Activated naive CD4-positive, alpha-beta T cell treated with anti-CD3 and anti-CD28 coated beads for 36 hours (primary cell): Measurements from ENCODE around the gene MADD. TPM values are rescaled to one million over a fixed set of nuclear protein-coding genes. Genes with fewer than 3 reads are reported as not detected.

ENCODE experiments used
- CTCF ChIA-PET: fragments of 350-600 bp; sonication (Branson Sonifier 250); formaldehyde crosslinking; loops from one replicate; lab custom pipeline; 2021; ENCODE audit warnings: antibody characterized with exemption; lab: Charles Lee
- DNase-seq: peaks from one replicate; pipeline ENCODE4 v3.0.0-alpha.2; 2020
- H3K27ac Mint-ChIP-seq: one replicate; pipeline ENCODE4 v1.8.0; 2021; ENCODE audit warnings: mild to moderate bottlenecking, mixed read lengths
- H3K27me3 Mint-ChIP-seq: one replicate; pipeline ENCODE4 v1.8.0; 2021; ENCODE audit warnings: low read depth, mixed read lengths
- H3K36me3 Mint-ChIP-seq: one replicate; pipeline ENCODE4 v1.8.0; 2021; ENCODE audit warnings: low read depth, mixed read lengths
- H3K4me1 Mint-ChIP-seq: one replicate; pipeline ENCODE4 v1.8.0; 2021; ENCODE audit warnings: low read depth, mixed read lengths
- H3K4me3 Mint-ChIP-seq: one replicate; pipeline ENCODE4 v1.8.0; 2021; ENCODE audit warnings: mild to moderate bottlenecking, moderate library complexity, mixed read lengths
- H3K9me3 Mint-ChIP-seq: one replicate; pipeline ENCODE4 v1.8.0; 2021; ENCODE audit warnings: mixed read lengths
- intact Hi-C: fragments of 100-400 bp; cut with micrococcal nuclease; formaldehyde crosslinking; loops from one replicate; pipeline ENCODE4 v1.15.1; 2023
- total RNA-seq, 2 experiments: library from RNA; stranded (reverse); gene quantifications; one replicate each; pipeline ENCODE4 v1.2.3, GENCODE V29; 2021

MADD gene
- total RNA-seq, 2 experiments from 2014 or later: 49.9 to 52.2 TPM

DNA sequence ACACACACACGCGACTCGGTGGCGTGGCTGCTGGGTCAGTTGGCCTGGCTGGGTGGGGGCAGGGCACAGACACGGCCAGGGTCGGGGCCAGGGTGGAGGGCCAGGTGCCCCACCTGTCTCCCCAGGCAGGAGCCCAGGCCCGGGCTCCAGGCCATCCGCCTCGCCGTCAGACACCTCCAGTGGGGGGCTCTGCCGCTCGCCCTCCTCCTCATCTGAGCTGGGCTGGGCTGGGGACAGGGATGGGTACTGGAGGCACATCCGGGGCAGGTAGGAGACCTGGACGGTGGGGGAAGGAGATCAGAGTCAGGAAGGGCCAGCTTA, 88.8 kb downstream of the MADD start:
- Mint-ChIP-seq H3K27me3 (no peaks in the 10 kb centered on the region), H3K27ac (no peak overlapping the region), H3K4me3 (no peak overlapping the region), H3K4me1 (peaks cover 17% of the 10 kb centered on the region), H3K36me3 (no peaks in the 10 kb centered on the region), H3K9me3 (no peaks in the 10 kb centered on the region)
- CTCF ChIA-PET: no interaction called here
- intact Hi-C loops: no loop called here
- DNase-seq: no peak

DNA sequence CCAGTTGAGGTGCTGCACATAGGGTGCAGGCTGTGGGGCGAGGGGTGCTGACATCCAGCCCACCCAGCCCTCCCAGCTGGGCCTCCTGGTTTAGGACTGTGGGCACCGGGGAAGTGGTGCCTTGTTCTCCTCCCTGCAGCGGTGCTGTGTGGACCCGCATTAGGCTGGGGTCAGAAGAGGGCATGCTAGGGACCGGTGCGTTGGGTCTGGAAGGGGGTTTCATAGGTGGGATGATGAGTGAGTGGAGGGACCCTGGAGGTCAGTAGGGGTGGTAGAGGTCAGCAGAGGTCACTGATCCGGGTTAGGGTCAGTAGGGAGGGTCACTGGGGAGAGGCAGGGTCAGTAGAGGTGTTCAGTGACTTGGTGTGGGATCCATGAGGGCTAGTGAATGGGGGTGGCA, 89.2 kb downstream of the MADD start:
- H3K27ac Mint-ChIP-seq: no peak overlapping the region
- intact Hi-C loops: no loop called here
- no peak overlapping the region for H3K4me3 Mint-ChIP-seq
- no peaks in the 10 kb centered on the region for H3K27me3 Mint-ChIP-seq
- DNase-seq: no peak
- H3K4me1 Mint-ChIP-seq: peaks cover 17% of the 10 kb centered on the region
- CTCF ChIA-PET: interaction anchor here (0.7 to 1.9 kb wide), 2 partner anchors 15 to 120 kb away, joined by 3 to 15 read pairs; no protein-coding TSS in a partner anchor
- no peaks in the 10 kb centered on the region for H3K36me3 Mint-ChIP-seq
- no peaks in the 10 kb centered on the region for H3K9me3 Mint-ChIP-seq

- peak; percentile 18 for DNase-seq
- Mint-ChIP-seq H3K4me3 (no peak overlapping the region), H3K27ac (no peak overlapping the region), H3K27me3 (no peaks in the 10 kb centered on the region), H3K9me3 (no peaks in the 10 kb centered on the region), H3K4me1 (peaks cover 17% of the 10 kb centered on the region), H3K36me3 (no peaks in the 10 kb centered on the region)
- CTCF ChIA-PET: interaction anchor here (0.7 to 1.9 kb wide), 2 partner anchors 14 to 119 kb away, joined by 3 to 15 read pairs; no protein-coding TSS in a partner anchor
- intact Hi-C loops: no loop called here
Measured at GRCh38 chr11:47359586-47359985, 89.7 kb downstream of the MADD start.

DNA sequence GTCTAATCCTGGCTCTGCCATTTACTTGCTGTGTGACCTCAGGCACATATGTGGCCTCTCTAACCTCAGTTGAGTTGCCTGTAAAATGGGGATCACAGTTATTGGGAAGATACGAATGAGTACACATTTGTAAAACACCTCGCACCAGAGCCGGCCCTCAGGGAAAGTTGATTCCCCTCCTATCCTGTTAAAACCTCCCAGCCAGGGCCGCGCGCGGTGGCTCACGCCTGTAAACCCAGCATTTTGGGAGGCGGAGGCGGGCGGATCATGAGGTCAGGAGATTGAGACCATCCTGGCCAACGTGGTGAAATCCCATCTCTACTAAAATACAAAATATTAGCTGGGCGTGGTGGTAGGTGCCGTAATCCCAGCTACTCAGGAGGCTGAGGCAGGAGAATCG, 90.4 kb downstream of the MADD start:
- DNase-seq: no peak
- H3K27me3 Mint-ChIP-seq: no peaks in the 10 kb centered on the region
- H3K4me3 Mint-ChIP-seq: no peak overlapping the region
- no peak overlapping the region for H3K27ac Mint-ChIP-seq
- intact Hi-C loops: no loop called here
- CTCF ChIA-PET: interaction anchor here (1.9 kb wide), 1 partner anchor 14 kb away, joined by 15 read pairs; no protein-coding TSS in a partner anchor
- H3K4me1 Mint-ChIP-seq: peaks cover 17% of the 10 kb centered on the region
- no peaks in the 10 kb centered on the region for H3K9me3 Mint-ChIP-seq
- H3K36me3 Mint-ChIP-seq: no peaks in the 10 kb centered on the region

DNA sequence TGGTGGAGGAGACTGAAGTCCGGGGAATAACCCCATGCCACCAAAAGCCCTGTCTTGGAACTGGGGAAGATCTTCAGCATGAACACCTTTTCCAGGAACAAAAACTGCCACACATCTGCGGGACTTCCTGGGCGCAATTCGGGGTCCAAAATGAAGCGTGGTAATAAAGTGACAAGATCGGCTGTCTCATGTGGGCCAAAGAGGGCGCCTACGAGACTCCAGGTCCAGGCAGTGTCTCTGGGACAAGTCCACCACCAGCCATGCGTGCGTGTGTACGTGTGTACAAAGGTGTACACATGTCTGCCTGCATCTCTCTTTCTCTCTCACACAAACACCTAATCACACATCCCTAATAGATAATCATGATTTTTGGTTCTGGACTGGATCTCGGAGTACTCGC, 91.5 kb downstream of the MADD start:
- H3K27ac Mint-ChIP-seq: no peak overlapping the region

DNA sequence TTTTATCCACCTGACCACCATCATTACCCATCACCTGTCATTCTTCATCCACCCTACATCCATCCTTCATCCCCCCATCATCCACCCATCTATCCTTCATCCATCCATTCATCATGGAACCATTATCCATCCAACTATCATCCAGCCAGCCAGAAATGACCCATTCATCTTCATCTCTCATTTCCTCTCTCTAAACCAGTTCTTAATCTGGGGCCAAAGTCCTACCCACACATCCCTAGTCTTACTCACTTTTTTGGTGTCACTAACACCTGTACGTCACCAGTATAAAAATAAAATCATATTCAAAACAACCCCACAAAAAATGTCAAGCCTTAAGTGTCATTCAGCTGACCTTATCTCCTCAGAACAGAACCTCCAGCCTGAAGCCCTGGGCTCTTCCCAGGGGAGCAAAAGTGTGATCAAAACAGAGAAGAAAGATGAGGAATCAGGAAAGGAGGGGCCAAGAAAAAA, 96.1 kb downstream of the MADD start:
- H3K36me3 Mint-ChIP-seq: no peaks in the 10 kb centered on the region
- no peaks in the 10 kb centered on the region for H3K27me3 Mint-ChIP-seq
- H3K4me1 Mint-ChIP-seq: peaks cover 17% of the 10 kb centered on the region
- no peak overlapping the region for H3K27ac Mint-ChIP-seq
- H3K4me3 Mint-ChIP-seq: no peak overlapping the region
- CTCF ChIA-PET: no interaction called here
- intact Hi-C loops: no loop called here
- DNase-seq: no peak
- H3K9me3 Mint-ChIP-seq: no peaks in the 10 kb centered on the region

More for the DNA sequence above, 91.5 kb downstream of the MADD start:
- Mint-ChIP-seq H3K36me3 (no peaks in the 10 kb centered on the region), H3K4me1 (peaks cover 17% of the 10 kb centered on the region), H3K4me3 (no peak overlapping the region), H3K27me3 (no peaks in the 10 kb centered on the region), H3K9me3 (no peaks in the 10 kb centered on the region)
- DNase-seq: no peak
- CTCF ChIA-PET: no interaction called here
- intact Hi-C loops: no loop called here

GRCh38 chr11:47369676-47370075, 99.7 kb downstream of the MADD start:
- H3K36me3 Mint-ChIP-seq: no peaks in the 10 kb centered on the region
- no peaks in the 10 kb centered on the region for H3K9me3 Mint-ChIP-seq
- H3K4me1 Mint-ChIP-seq: peaks cover 25% of the 10 kb centered on the region
- no peaks in the 10 kb centered on the region for H3K27me3 Mint-ChIP-seq
- CTCF ChIA-PET: interaction anchor here (0.6 to 7.1 kb wide), 3 partner anchors 40 to 126 kb away, joined by 3 to 99 read pairs (median 4); partner anchors contain the start of gene SLC39A13
- no peak overlapping the region for H3K27ac Mint-ChIP-seq
- intact Hi-C loops: no loop called here
- H3K4me3 Mint-ChIP-seq: no peak overlapping the region
- peak; percentile 31 for DNase-seq

GRCh38 chr11:47372422-47372821, 102.5 kb downstream of the MADD start:
- CTCF ChIA-PET: interaction anchor here (0.8 to 7.1 kb wide), 5 partner anchors 8 to 82 kb away, joined by 4 to 99 read pairs (median 15); partner anchors contain the start of gene SLC39A13
- H3K9me3 Mint-ChIP-seq: no peaks in the 10 kb centered on the region
- H3K4me1 Mint-ChIP-seq: peaks cover 27% of the 10 kb centered on the region
- DNase-seq: no peak
- H3K27ac Mint-ChIP-seq: no peak overlapping the region
- no peak overlapping the region for H3K4me3 Mint-ChIP-seq
- H3K27me3 Mint-ChIP-seq: no peaks in the 10 kb centered on the region
- intact Hi-C loops: no loop called here
- H3K36me3 Mint-ChIP-seq: no peaks in the 10 kb centered on the region

DNA sequence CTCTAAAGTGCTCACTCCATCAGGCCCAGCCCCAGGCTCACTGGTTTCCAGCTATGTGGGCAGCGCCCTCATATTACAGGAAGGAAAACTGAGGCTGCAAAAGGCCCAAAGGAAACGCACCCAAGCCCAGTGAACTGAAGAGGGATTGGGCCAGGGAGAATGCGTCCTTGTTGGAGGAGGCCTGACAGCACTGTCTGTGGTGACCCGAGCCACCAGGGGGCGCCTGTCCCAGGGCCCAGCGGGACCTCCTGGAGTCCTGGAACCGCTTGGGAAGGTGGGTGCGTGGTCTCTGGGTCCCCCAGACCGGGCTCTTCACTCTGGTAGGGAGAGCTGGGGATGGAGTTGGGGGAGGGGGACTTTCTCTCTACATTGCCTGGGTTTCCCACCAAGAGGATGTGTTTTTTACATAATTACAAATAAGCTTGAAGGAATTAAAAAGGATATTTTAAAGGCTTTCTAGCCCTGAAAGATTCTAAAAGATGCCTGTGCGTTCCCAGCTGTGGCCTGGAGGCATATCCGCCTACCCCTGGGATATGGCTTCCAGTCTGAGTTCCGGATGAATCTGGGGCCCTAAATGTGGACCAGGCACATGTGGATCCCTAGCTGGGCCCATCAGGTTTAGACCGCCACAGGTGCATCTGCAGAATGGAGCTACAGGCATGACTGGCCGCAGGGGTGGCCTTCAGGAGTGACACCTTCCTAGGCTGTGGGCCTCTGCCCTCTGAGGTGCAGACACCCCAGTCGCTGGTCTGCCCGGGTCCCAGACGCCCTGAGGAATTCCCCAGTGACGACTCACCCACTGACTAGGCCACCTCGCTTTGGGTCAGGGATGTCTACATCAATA, 104.2 kb downstream of the MADD start:
- H3K4me1 Mint-ChIP-seq: peaks cover 23% of the 10 kb centered on the region
- CTCF ChIA-PET: interaction anchor here (0.6 to 7.1 kb wide), 45 partner anchors 9 to 482 kb away, joined by 3 to 99 read pairs (median 4); partner anchors contain the start of genes ACP2, CSTPP1, PSMC3 and RAPSN
- H3K4me3 Mint-ChIP-seq: no peak overlapping the region
- intact Hi-C loops: loop anchor here (1.0 kb wide), 5 partner anchors 34 to 736 kb away; partner anchors contain the start of gene SLC39A13
- no peak overlapping the region for H3K27ac Mint-ChIP-seq
- no peaks in the 10 kb centered on the region for H3K36me3 Mint-ChIP-seq
- H3K9me3 Mint-ChIP-seq: no peaks in the 10 kb centered on the region
- H3K27me3 Mint-ChIP-seq: no peaks in the 10 kb centered on the region
- DNase-seq: peak; percentile 89

DNA sequence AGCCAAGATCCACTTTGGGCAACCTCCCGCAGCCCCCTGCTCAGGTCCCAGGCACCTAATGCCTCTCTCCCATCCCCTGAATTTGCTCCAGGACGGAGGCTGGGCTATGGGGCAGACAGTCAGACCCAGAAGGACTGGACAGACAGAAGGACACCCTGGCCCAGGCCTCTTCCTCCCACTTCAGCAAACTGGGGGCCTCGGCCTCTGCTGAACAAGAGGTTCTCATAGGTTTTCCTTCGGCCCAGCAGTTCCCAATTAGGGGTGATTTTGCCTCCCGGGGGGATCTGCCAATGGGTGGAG, 104.7 kb downstream of the MADD start:
- Mint-ChIP-seq H3K4me1 (peaks cover 17% of the 10 kb centered on the region), H3K36me3 (no peaks in the 10 kb centered on the region), H3K4me3 (no peak overlapping the region), H3K27me3 (no peaks in the 10 kb centered on the region), H3K27ac (no peak overlapping the region), H3K9me3 (no peaks in the 10 kb centered on the region)
- CTCF ChIA-PET: interaction anchor here (0.6 to 7.1 kb wide), 36 partner anchors 10 to 482 kb away, joined by 3 to 99 read pairs (median 4); partner anchors contain the start of genes ACP2, CSTPP1, PSMC3 and RAPSN
- intact Hi-C loops: loop anchor here (1.0 kb wide), 5 partner anchors 34 to 736 kb away; partner anchors contain the start of gene SLC39A13
- no peak for DNase-seq

DNA sequence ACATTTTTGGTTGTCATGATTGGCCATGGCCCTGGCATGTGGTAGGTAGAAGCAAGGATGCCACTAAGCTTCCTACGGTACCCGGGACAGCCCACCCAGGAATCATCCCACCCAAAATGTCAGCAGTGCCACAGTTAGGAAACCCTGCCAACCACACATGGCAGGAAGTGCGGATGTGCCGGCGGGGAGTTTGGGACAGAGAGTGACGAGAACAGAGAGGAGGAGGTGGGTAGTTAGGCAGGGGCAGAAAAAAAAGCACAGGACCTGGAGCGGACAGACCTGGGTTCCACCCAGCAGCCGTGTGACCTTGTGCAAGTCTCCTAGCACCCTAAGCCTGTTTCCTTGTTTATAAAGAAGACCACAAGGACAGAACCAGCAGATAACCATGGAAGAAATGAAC, 105.1 kb downstream of the MADD start:
- CTCF ChIA-PET: interaction anchor here (0.9 to 7.1 kb wide), 14 partner anchors 14 to 478 kb away, joined by 3 to 99 read pairs (median 6); partner anchors contain the start of genes ACP2 and SLC39A13
- peaks cover 14% of the 10 kb centered on the region for H3K4me1 Mint-ChIP-seq
- no peaks in the 10 kb centered on the region for H3K9me3 Mint-ChIP-seq
- no peaks in the 10 kb centered on the region for H3K27me3 Mint-ChIP-seq
- DNase-seq: no peak
- no peaks in the 10 kb centered on the region for H3K36me3 Mint-ChIP-seq
- no peak overlapping the region for H3K27ac Mint-ChIP-seq
- no peak overlapping the region for H3K4me3 Mint-ChIP-seq
- intact Hi-C loops: no loop called here

DNA sequence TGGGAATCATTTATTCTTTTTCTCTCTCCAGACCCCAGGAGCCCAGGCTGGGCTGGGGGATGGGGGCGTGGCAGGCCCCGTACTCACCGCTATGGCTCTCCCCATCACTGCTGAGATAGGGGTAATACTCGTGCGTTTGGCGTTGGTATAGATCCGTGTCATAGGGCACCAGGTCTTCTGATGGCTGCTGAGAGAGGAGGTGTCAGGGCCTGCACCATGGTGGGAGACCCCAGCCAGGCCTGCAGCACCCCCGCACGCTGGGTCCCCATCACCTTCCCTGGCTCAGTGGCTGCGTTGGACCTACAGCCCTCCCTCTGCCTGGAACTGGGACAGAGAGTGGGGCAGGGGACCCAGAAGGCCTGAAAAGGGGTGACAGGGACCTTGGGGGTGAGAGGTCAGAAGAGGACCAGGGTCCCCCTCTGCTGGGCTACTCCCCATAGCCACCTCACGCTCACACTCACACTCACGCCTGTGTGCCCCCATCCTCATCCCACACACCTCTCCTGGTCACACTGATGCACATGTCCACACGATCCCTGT, 105.7 kb downstream of the MADD start:
- Mint-ChIP-seq H3K27ac (no peak overlapping the region), H3K4me1 (peaks cover 12% of the 10 kb centered on the region), H3K27me3 (no peaks in the 10 kb centered on the region), H3K9me3 (no peaks in the 10 kb centered on the region), H3K36me3 (no peaks in the 10 kb centered on the region), H3K4me3 (no peak overlapping the region)
- no peak for DNase-seq
- intact Hi-C loops: no loop called here
- CTCF ChIA-PET: interaction anchor here (2.4 to 7.1 kb wide), 2 partner anchors 13 to 34 kb away, joined by 18 to 99 read pairs; partner anchors contain the start of gene SLC39A13
